H1 (cell line): ENCODE data around the gene TOMM40. TPM values are rescaled to one million over a fixed set of nuclear protein-coding genes. Genes with fewer than 3 reads are reported as not detected.

ENCODE experiments used
- CTCF ChIA-PET: fragments of 300-600 bp; sonication (Branson Sonifier 250); formaldehyde crosslinking; loops from one replicate; lab custom pipeline; 2021; ENCODE audit not compliant: partially characterized antibody; lab: Charles Lee
- POLR2A ChIA-PET: fragments of 300-600 bp; sonication (Branson Sonifier 250); formaldehyde crosslinking; loops from one replicate; lab custom pipeline; 2021; ENCODE audit warnings: inconsistent platforms; ENCODE audit not compliant: partially characterized antibody; lab: Charles Lee
- DNase-seq, 2 experiments: peaks; one replicate each; pipeline versions ENCODE4 v3.0.0 to v3.0.0-alpha.2; 2010 to 2022; ENCODE audit warnings: low spot score in 2 of 2, low read depth in 1 of 2, mixed read lengths in 1 of 2
- FAIRE-seq: peaks from 2 replicates; lab custom pipeline; 2011; peaks lifted over from hg19 to GRCh38; lab: Jason Lieb, UNC
- H2AFZ ChIP-seq: 2 replicates; pipeline ENCODE4 v1.8.1; 2012; ENCODE audit warnings: low read length, inconsistent platforms
- H2AK5ac ChIP-seq: 2 replicates; pipeline ENCODE4 v1.6.1; 2013; ENCODE audit warnings: low read depth, low read length
- H2BK120ac ChIP-seq: replicated peaks from 2 replicates; pipeline ENCODE3; 2013; ENCODE audit warnings: low read depth, low read length, inconsistent platforms
- H2BK12ac ChIP-seq: 2 replicates; pipeline ENCODE4 v1.6.1; 2013; ENCODE audit warnings: low read depth, low read length
- H2BK15ac ChIP-seq: 2 replicates; pipeline ENCODE4 v1.6.1; 2013; ENCODE audit warnings: low read length
- H2BK20ac ChIP-seq: 2 replicates; pipeline ENCODE4 v1.6.1; 2013; ENCODE audit warnings: low read length
- H2BK5ac ChIP-seq: 2 replicates; pipeline ENCODE4 v1.6.1; 2013; ENCODE audit warnings: low read depth, low read length
- H3K14ac ChIP-seq: 2 replicates; pipeline ENCODE4 v1.6.1; 2013; ENCODE audit warnings: inconsistent platforms; ENCODE audit not compliant: insufficient read length
- H3K18ac ChIP-seq: 2 replicates; pipeline ENCODE4 v1.6.1; 2013; ENCODE audit warnings: low read length; ENCODE audit errors: extremely low read depth
- H3K23ac ChIP-seq: 2 replicates; pipeline ENCODE4 v1.6.1; 2013; ENCODE audit warnings: inconsistent platforms; ENCODE audit not compliant: insufficient read length
- H3K23me2 ChIP-seq: 2 replicates; pipeline ENCODE4 v1.6.1; 2013; ENCODE audit warnings: low read depth, low read length
- H3K27ac ChIP-seq: 2 replicates; pipeline ENCODE4 v1.6.1; 2011; ENCODE audit warnings: low read depth, low read length, inconsistent platforms
- H3K27me3 ChIP-seq, 4 experiments: replicated peaks in 1 of 4; 1 replicate in 1 of 4; 2 replicates in 3 of 4; pipeline versions ENCODE4 v1.6.1 to v1.8.1; 2011 to 2013; ENCODE audit warnings: low read length in 3 of 4, mild to moderate bottlenecking in 3 of 4, inconsistent platforms in 2 of 4, mixed read lengths in 2 of 4, moderate library complexity in 1 of 4; ENCODE audit not compliant: control insufficient read depth in 3 of 4, insufficient read depth in 3 of 4; ENCODE audit errors: extremely low read depth in 1 of 4
- H3K36me3 ChIP-seq, 4 experiments: 2 replicates each; pipeline versions ENCODE4 v1.6.1 to v1.8.1; 2011 to 2013; ENCODE audit warnings: mild to moderate bottlenecking in 4 of 4, low read length in 3 of 4, moderate library complexity in 2 of 4, control low read depth in 1 of 4, inconsistent platforms in 1 of 4; ENCODE audit not compliant: insufficient read depth in 4 of 4, control insufficient read depth in 2 of 4
- H3K4ac ChIP-seq: replicated peaks from 2 replicates; pipeline ENCODE3; 2013; ENCODE audit warnings: low read length, low read depth, mixed read lengths, inconsistent platforms; ENCODE audit not compliant: insufficient read length
- H3K4me1 ChIP-seq, 4 experiments: replicated peaks in 1 of 4; 1 replicate in 1 of 4; 2 replicates in 3 of 4; pipeline versions ENCODE4 v1.6.1 to v1.8.1; 2011 to 2013; ENCODE audit warnings: low read length in 3 of 4, inconsistent platforms in 2 of 4, mixed read lengths in 1 of 4; ENCODE audit not compliant: insufficient read depth in 4 of 4, control insufficient read depth in 3 of 4
- H3K4me2 ChIP-seq, 2 experiments: 2 replicates each; pipeline versions ENCODE4 v1.6.1 to v1.8.1; 2011 to 2013; ENCODE audit warnings: low read depth in 2 of 2, low read length in 2 of 2, control low read depth in 1 of 2, inconsistent platforms in 1 of 2, mild to moderate bottlenecking in 1 of 2; ENCODE audit not compliant: insufficient read depth in 1 of 2
- H3K4me3 ChIP-seq, 4 experiments: fragments of 200-600, 300-600 bp in 1 of 4; sonication (generic), shearing (Covaris generic), sonication (Bioruptor Twin) in 1 of 4; 2 replicates each; pipeline versions ENCODE4 v1.5.1 to v1.8.1; 2011 to 2016; ENCODE audit warnings: low read length in 4 of 4, low read depth in 3 of 4, control low read depth in 2 of 4, inconsistent platforms in 2 of 4, mild to moderate bottlenecking in 2 of 4, mixed read lengths in 1 of 4, moderate library complexity in 1 of 4; ENCODE audit not compliant: insufficient read depth in 2 of 4; ENCODE audit errors: extremely low read depth in 1 of 4
- H3K56ac ChIP-seq: replicated peaks from 2 replicates; pipeline ENCODE3; 2013; ENCODE audit warnings: low read depth, mild to moderate bottlenecking, mixed read lengths, low read length, inconsistent platforms; ENCODE audit not compliant: insufficient read length
- H3K79me1 ChIP-seq: 2 replicates; pipeline ENCODE4 v1.6.1; 2013; ENCODE audit warnings: low read depth, low read length, control low read depth
- H3K79me2 ChIP-seq, 2 experiments: 2 replicates each; pipeline versions ENCODE4 v1.6.1 to v1.8.1; 2012 to 2013; ENCODE audit warnings: low read length in 2 of 2, mild to moderate bottlenecking in 2 of 2, inconsistent platforms in 1 of 2; ENCODE audit not compliant: insufficient read depth in 2 of 2, control insufficient read depth in 1 of 2
- H3K9ac ChIP-seq, 4 experiments: replicated peaks in 1 of 4; 1 replicate in 1 of 4; 2 replicates in 3 of 4; pipeline versions ENCODE4 v1.6.1 to v1.8.1; 2011 to 2013; ENCODE audit warnings: low read depth in 3 of 4, low read length in 3 of 4, control low read depth in 2 of 4, mild to moderate bottlenecking in 2 of 4, moderate library complexity in 2 of 4, inconsistent platforms in 1 of 4; ENCODE audit errors: extremely low read depth in 1 of 4
- H3K9me3 ChIP-seq, 2 experiments: 2 replicates each; pipeline versions ENCODE4 v1.6.1 to v1.8.1; 2012 to 2013; ENCODE audit warnings: mild to moderate bottlenecking in 2 of 2, moderate library complexity in 2 of 2, control low read depth in 1 of 2, inconsistent platforms in 1 of 2, low read depth in 1 of 2, low read length in 1 of 2, mixed read lengths in 1 of 2; ENCODE audit not compliant: insufficient read depth in 2 of 2
- H4K20me1 ChIP-seq, 2 experiments: replicated peaks in 1 of 2; 2 replicates each; pipeline versions ENCODE3 to v1.8.1; 2011 to 2013; ENCODE audit warnings: inconsistent platforms in 2 of 2, low read length in 2 of 2, mild to moderate bottlenecking in 1 of 2; ENCODE audit not compliant: insufficient read depth in 2 of 2, control insufficient read depth in 1 of 2
- H4K5ac ChIP-seq: 2 replicates; pipeline ENCODE4 v1.6.1; 2013; ENCODE audit warnings: low read length, low read depth, mixed read lengths, inconsistent platforms; ENCODE audit not compliant: insufficient read length
- H4K8ac ChIP-seq: 2 replicates; pipeline ENCODE4 v1.8.0; 2013; ENCODE audit warnings: mild to moderate bottlenecking, moderate library complexity, low read length, inconsistent platforms; ENCODE audit not compliant: insufficient read depth; ENCODE audit errors: extremely low read depth
- H4K91ac ChIP-seq: replicated peaks from 2 replicates; pipeline ENCODE3; 2013; ENCODE audit warnings: low read length, mixed read lengths, inconsistent platforms; ENCODE audit not compliant: insufficient read length
- NANOG ChIP-seq: IDR thresholded peaks from 2 replicates; pipeline ENCODE4 v1.6.1; 2011; ENCODE audit warnings: low read length, low read depth, mild to moderate bottlenecking, inconsistent platforms; ENCODE audit not compliant: insufficient read depth, poor library complexity, severe bottlenecking
- POLR2A ChIP-seq, 2 experiments: IDR thresholded peaks; 1 replicate in 1 of 2; 2 replicates in 1 of 2; pipeline ENCODE4 v1.6.1; 2011; ENCODE audit warnings: low read depth in 2 of 2, low read length in 2 of 2, mild to moderate bottlenecking in 2 of 2; ENCODE audit errors: control extremely low read depth in 1 of 2
- POU5F1 ChIP-seq: IDR thresholded peaks from 2 replicates; pipeline ENCODE4 v1.6.1; 2011; ENCODE audit warnings: low read depth, mild to moderate bottlenecking, low read length, moderate library complexity
- SUZ12 ChIP-seq: fragments of 200-600 bp; sonication (generic); IDR thresholded peaks from 2 replicates; pipeline ENCODE4 v1.6.1; 2012; ENCODE audit warnings: mild to moderate bottlenecking, inconsistent platforms, low read length, moderate library complexity, mixed read lengths
- WGBS, 2 experiments: shearing (Covaris generic) in 1 of 2; methylation state at CpG; one replicate each; pipeline versions ENCODE4 v1.1.6 to v1.1.7; 2013 to 2015; ENCODE audit warnings: low lambda C conversion rate in 2 of 2, mixed read lengths in 2 of 2, inconsistent platforms in 1 of 2, low coverage in 1 of 2, missing lambda C conversion rate in 1 of 2; ENCODE audit not compliant: insufficient replicate concordance in 2 of 2, insufficient coverage in 1 of 2, insufficient read length in 1 of 2; ENCODE audit errors: extremely low coverage in 1 of 2, missing lambda C conversion rate in 1 of 2; 5-methylcytosine and 5-hydroxymethylcytosine counted together
- polyA plus RNA-seq, 7 experiments: library from polyadenylated mRNA; depleted of rRNA in 3 of 7; stranded (reverse) in 5 of 7; unstranded in 2 of 7; fragments of >200 nt in 5 of 7; fragments of 200-250 nt in 2 of 7; gene quantifications; 1 replicate in 5 of 7; 2 replicates in 1 of 7; 4 replicates in 1 of 7; pipeline versions ENCODE4 v1.2.1 to v1.2.3, GENCODE V29; 2011 to 2013; ENCODE audit warnings: missing spikeins in 2 of 7, mixed read lengths in 2 of 7
- total RNA-seq: library from RNA; stranded (reverse); fragmentation: NEBNext Ultra II Directional; extraction: Animal tissue kit (Norgen Biotek cat#: 25700); gene quantifications from 2 replicates; pipeline ENCODE4 v1.2.1, GENCODE V29; 2021

TOMM40 gene
- total and polyA plus RNA-seq, 2 of the 8 experiments (the other 6 are each of a cell fraction or from before 2014, with no cell fraction given): 154 to 179 TPM

DNA sequence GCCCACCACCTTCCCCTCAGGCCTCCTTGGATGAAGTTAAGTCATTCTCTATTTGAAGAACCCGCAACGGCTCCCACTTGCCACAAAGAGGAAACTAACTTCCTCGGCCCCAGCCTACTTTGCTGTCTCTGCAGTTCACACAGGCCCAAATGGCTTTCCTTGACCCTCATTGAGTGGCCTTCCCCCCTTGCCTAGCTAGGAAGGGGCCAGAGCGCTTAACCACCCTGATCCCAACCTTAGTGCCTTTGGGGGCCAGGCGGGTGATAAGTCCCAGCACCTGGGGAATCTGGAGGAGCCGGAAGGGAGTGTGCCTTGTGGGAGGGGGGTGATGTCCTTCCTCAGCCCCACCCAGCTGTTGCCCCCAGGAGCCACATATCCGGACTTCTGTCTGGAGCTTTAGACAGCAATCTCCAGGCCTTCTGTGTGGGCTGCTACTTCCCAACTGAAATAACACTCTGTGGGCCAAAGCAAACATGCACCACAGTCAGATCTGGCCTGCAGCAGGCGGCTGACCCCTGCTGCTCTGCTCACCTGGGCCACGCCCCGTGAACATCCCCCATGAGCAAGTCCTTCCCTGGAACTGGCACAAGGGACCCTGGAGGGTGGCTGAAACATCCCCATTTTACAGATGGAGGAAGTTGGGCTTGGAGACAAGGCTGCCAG, 34.5 kb upstream of the TOMM40 start:
- no peak overlapping the region for H4K91ac ChIP-seq
- no peak overlapping the region for H3K27ac ChIP-seq
- H3K4me3 ChIP-seq: no peak overlapping the region
- WGBS, 2 experiments: 82% methylated on average over 8 of the region's 10 CpGs; no CpG with 5 or more reads in 1 of the 2 experiments
- no peak overlapping the region for H3K4ac ChIP-seq
- peaks cover 16 to 34% of the 10 kb centered on the region in 2 experiments for H4K20me1 ChIP-seq
- H3K79me1 ChIP-seq: peaks cover 4% of the 10 kb centered on the region
- peaks cover 0 to 2% (median 0%) of the 10 kb centered on the region in 4 experiments; a peak in 1 of 7 replicates for H3K4me1 ChIP-seq
- DNase-seq (no peak), FAIRE-seq (no peak)
- peaks cover 4 to 24% (median 8%) of the 10 kb centered on the region in 4 experiments; a peak in 5 of 8 replicates for H3K36me3 ChIP-seq
- no peaks in the 10 kb centered on the region for H3K9me3 ChIP-seq
- H3K14ac ChIP-seq: no peak overlapping the region
- peaks cover 9 to 74% of the 10 kb centered on the region in 2 experiments; a peak in 3 of 4 replicates for H3K79me2 ChIP-seq
- H3K9ac ChIP-seq: no peak overlapping the region
- H3K23ac ChIP-seq: no peak overlapping the region
- H4K8ac ChIP-seq: no peak overlapping the region
- H4K5ac ChIP-seq: no peak overlapping the region
- H2AFZ ChIP-seq: no peak overlapping the region
- TF ChIP-seq POU5F1 (no peak), POLR2A (IDR thresholded peaks at IDR 0.05; ENCODE audit: control extremely low read depth in 1 of 2, low read depth in 2 of 2, low read length in 2 of 2) (0 out of 3 replicates have a peak, but pooled peaks of 1 of the 2 experiments have one; percentile 23), SUZ12 (no peak), NANOG (no peak)
- no peak overlapping the region for H2BK20ac ChIP-seq
- H2AK5ac ChIP-seq: no peak overlapping the region
- H2BK12ac ChIP-seq: no peak overlapping the region
- no peaks in the 10 kb centered on the region for H3K27me3 ChIP-seq
- H2BK120ac ChIP-seq: no peak overlapping the region
- H2BK5ac ChIP-seq: no peak overlapping the region
- no peak overlapping the region for H2BK15ac ChIP-seq
- POLR2A ChIA-PET: interaction anchor here (0.6 to 2.6 kb wide), 5 partner anchors 9 to 127 kb away, joined by 3 to 15 read pairs (median 5); no protein-coding TSS in a partner anchor
- H3K18ac ChIP-seq: no peak overlapping the region
- H3K56ac ChIP-seq: no peak overlapping the region
- H3K23me2 ChIP-seq: no peaks in the 10 kb centered on the region
- H3K4me2 ChIP-seq: no peak overlapping the region
- CTCF ChIA-PET: interaction anchor here (1.4 kb wide), 1 partner anchor 132 kb away, joined by 4 read pairs; no protein-coding TSS in a partner anchor
